Neural progenitor cell (in vitro differentiated cells): ENCODE data around the gene SLC15A3.

Experiments
- CTCF ChIP-seq: fragments of 200-600 bp; sonication (generic); IDR thresholded peaks from 2 replicates; pipeline ENCODE4 v1.5.1; 2017; ENCODE audit warnings: antibody characterized with exemption, mild to moderate bottlenecking
- EZH2 ChIP-seq: fragments of 200-600 bp; sonication (generic); IDR thresholded peaks from 2 replicates; pipeline ENCODE4 v1.6.1; 2017; ENCODE audit warnings: antibody characterized with exemption, mild to moderate bottlenecking, moderate library complexity

DNA sequence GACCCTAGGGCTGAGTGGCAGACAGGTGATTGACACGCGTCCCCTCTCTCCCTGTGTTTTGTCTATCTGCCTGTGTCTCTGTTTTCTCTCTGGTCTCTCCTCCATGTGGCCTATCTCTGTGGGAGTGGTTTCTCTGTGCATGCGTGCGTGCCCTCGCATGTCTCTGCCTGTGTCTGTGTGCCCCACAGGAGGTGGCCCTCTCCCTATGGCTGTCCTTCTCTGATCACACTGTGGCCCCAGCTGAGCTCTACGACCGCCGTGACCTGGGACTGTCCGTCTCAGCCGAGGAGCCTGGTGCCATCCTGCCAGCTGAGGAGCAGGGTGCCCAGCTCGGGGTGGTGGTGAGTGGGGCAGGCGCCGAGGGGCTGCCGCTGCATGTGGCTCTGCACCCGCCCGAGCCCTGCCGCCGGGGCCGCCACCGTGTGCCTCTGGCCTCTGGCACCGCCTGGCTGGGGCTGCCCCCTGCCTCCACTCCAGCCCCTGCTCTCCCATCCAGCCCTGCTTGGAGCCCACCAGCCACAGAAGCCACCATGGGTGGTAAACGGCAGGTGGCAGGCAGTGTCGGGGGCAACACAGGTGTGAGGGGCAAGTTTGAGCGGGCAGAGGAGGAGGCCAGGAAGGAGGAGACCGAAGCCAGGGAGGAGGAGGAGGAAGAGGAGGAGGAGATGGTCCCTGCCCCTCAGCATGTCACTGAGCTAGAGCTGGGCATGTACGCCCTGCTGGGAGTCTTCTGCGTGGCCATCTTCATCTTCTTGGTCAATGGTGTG lies 16.1 kb downstream of the SLC15A3 start:
- TF ChIP-seq CTCF (no peak), EZH2 (no peak)
